ENCODE measurements around the gene PHF2.

PHF2 gene

DNA sequence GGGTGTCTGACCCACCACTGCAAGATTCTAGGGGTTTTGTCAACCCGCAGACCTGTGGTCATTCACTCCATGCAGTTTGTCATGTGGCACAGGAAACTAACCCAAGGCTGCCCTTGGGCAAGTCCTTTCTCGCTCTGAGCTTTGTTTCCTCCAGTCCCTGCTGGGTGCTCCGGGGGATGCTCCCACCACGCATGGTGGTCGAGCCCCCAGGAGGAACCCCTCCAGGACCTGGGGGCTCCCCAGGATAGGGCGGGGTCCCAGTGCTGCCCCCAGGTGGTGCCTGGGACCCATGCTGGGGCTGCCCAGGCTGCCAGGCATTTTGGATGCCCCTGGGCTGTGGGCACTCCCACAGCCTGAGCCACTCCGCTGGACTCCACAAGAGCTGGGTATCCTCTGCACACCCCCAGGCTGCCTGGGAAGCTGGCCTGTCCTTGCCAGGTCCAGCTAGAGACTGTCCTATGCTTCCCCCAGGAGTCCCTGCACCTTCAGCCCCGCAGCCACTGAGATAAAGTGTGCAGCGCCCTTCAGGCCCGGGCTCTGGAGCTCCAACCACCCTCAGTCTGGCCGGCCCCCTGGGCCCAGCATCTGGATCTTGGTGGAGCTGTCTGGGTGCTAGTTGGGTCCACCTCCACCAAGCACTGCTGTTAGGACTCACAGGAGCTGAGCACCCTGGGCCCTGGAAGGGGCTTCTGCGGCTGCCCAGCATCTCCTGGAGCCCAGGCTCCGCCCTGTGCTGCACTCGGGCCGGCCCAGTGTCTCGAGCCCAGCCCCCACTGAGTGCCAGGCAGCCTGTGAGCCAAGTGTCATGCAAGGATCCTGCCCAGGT, 104.3 kb downstream of the PHF2 start:
- no peak overlapping the region for H3K9ac ChIP-seq (ENCODE audit: low read length)
- H3K4me1 ChIP-seq (ENCODE audit: low read length) = no peaks in the 10 kb centered on the region
- H3F3A ChIP-seq (ENCODE audit: insufficient read depth, low read length) = no peaks in the 10 kb centered on the region
- H3K79me2 ChIP-seq (ENCODE audit: low read length) = no peaks in the 10 kb centered on the region
- no peak for TF ChIP-seq EZH2 (optimal IDR thresholded peaks at IDR 0.05; ENCODE audit: low read depth, low read length)
- TF ChIP-seq, protein P1, sequence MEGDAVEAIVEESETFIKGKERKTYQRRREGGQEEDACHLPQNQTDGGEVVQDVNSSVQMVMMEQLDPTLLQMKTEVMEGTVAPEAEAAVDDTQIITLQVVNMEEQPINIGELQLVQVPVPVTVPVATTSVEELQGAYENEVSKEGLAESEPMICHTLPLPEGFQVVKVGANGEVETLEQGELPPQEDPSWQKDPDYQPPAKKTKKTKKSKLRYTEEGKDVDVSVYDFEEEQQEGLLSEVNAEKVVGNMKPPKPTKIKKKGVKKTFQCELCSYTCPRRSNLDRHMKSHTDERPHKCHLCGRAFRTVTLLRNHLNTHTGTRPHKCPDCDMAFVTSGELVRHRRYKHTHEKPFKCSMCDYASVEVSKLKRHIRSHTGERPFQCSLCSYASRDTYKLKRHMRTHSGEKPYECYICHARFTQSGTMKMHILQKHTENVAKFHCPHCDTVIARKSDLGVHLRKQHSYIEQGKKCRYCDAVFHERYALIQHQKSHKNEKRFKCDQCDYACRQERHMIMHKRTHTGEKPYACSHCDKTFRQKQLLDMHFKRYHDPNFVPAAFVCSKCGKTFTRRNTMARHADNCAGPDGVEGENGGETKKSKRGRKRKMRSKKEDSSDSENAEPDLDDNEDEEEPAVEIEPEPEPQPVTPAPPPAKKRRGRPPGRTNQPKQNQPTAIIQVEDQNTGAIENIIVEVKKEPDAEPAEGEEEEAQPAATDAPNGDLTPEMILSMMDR (IDR thresholded peaks at IDR 0.05; ENCODE audit: low read length) = peak; percentile 15
- no peak overlapping the region for H2AFZ ChIP-seq (ENCODE audit: low read length)
- no peaks in the 10 kb centered on the region for H3K9me3 ChIP-seq (replicated peaks; ENCODE audit: insufficient read depth, low read length)
- no peaks in the 10 kb centered on the region for H3K27me3 ChIP-seq (replicated peaks; ENCODE audit: insufficient read depth, low read length)
- no peak for DNase-seq
- H3K9me2 ChIP-seq (replicated peaks; ENCODE audit: insufficient read depth, low read length) = no peaks in the 10 kb centered on the region
- H3K4me3 ChIP-seq (ENCODE audit: low read length) = no peak overlapping the region
- H3K36me3 ChIP-seq (replicated peaks; ENCODE audit: insufficient read depth, low read length) = no peaks in the 10 kb centered on the region
- no peak overlapping the region for H3K4me2 ChIP-seq (ENCODE audit: low read depth, low read length)
- no peaks in the 10 kb centered on the region for H4K20me1 ChIP-seq (ENCODE audit: insufficient read depth, low read length)
- H3K27ac ChIP-seq (ENCODE audit: low read length) = no peak overlapping the region

DNA sequence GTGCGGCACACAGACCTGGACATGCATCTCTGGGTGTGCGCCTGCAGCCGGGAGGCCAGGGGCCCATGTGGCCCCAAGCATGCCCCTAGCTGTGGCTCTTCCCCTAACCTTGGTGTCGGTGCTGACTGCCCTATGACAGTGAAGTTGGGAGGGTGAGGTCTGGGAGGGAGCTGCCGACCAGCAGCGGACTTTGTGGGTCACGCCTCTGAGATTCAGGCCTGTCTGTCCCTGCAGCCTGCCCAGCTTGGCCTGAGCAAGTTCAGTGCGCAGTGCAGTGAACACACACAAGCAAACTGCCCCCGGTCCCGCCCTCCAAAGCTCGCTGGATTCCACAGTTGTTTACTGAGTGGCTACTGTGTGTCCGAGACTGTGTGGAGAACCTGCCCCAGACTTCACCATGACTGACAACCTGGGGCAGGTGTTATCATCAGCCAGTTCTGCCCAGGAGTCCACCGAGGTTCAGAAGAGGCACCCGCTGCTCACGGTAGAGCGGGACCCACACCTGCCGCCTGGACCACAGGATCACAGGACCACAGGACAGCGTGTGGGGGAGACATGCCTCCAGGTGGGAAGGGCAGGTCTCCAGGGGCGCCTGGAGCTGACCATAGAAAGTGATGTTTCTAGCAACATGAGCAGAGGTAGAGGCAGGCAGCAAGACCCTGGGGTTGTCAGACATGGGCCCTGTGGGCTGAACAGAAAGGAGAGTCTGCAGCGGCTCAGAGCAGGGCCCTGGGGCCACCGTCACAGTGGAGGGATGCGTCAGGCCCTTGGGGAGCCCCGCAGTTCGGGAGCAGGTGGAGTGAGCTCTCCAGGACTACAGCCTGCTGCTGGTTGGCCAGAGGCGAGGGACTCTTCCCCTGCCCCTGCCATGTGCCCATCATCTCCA, 105.1 kb downstream of the PHF2 start:
- no peaks in the 10 kb centered on the region for H3K9me3 ChIP-seq (replicated peaks; ENCODE audit: insufficient read depth, low read length)
- TF ChIP-seq EZH2 (optimal IDR thresholded peaks at IDR 0.05; ENCODE audit: low read depth, low read length) (no peak), EZH2phosphoT487 (IDR thresholded peaks at IDR 0.05; ENCODE audit: low read length) (no peak)
- TF ChIP-seq, protein P1 (IDR thresholded peaks at IDR 0.05; ENCODE audit: low read length) = no peak
- H3K36me3 ChIP-seq (replicated peaks; ENCODE audit: insufficient read depth, low read length) = no peaks in the 10 kb centered on the region
- DNase-seq = no peak
- no peaks in the 10 kb centered on the region for H3K27me3 ChIP-seq (replicated peaks; ENCODE audit: insufficient read depth, low read length)
- H3K4me3 ChIP-seq (ENCODE audit: low read length) = no peak overlapping the region
- no peaks in the 10 kb centered on the region for H3K4me1 ChIP-seq (ENCODE audit: low read length)
- no peak overlapping the region for H3K9ac ChIP-seq (ENCODE audit: low read length)
- H3K4me2 ChIP-seq (ENCODE audit: low read depth, low read length) = no peak overlapping the region
- H3K27ac ChIP-seq (ENCODE audit: low read length) = no peak overlapping the region
- no peaks in the 10 kb centered on the region for H3F3A ChIP-seq (ENCODE audit: insufficient read depth, low read length)
- H3K9me2 ChIP-seq (replicated peaks; ENCODE audit: insufficient read depth, low read length) = no peaks in the 10 kb centered on the region
- 0 out of 2 replicates have a peak overlapping the region, but pooled peaks have one; percentile 5 for H2AFZ ChIP-seq (ENCODE audit: low read length)
- no peaks in the 10 kb centered on the region for H4K20me1 ChIP-seq (ENCODE audit: insufficient read depth, low read length)
- no peaks in the 10 kb centered on the region for H3K79me2 ChIP-seq (ENCODE audit: low read length)

DNA sequence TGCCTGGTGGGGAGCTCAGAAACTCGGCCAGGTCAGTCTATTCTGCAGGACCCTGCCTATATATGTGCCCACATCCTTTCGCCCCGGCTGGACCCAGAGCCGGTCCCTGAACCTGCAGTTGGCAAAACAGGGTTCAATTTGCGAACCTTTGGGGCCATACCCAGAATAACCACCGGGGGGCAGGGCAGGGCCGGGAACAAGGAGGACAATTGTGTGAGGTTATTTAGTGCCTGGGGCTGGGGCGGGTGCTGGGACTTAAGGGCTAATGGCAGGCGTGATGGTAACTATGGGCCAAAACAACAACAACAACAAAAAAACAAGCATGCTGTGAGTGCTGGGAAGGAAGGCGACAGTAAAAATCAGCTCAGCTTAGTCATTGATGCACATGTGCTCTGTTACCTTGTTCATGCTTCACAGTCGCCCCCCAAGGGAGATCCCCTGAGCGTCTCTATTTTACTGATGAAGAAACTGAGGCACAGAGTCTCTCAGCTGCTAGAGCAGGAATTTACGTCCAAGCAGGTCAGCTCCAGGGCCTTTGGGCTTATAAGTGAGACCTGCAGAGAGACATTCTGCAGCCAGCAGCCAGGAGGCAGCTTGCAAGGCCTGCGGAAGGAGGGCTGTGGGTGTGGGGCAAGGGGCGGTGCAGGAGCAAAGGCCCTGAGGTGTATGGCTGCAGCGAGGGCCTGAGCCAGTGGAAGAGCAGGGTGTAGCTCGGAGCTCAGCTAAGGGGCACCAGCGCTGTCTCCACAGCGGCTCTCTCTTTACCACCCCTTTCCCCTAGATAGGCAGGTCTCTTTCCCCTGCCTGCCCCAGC, 106.0 kb downstream of the PHF2 start:
- TF ChIP-seq EZH2 (optimal IDR thresholded peaks at IDR 0.05; ENCODE audit: low read depth, low read length) (no peak), EZH2phosphoT487 (IDR thresholded peaks at IDR 0.05; ENCODE audit: low read length) (no peak)
- TF ChIP-seq, protein P1 (IDR thresholded peaks at IDR 0.05; ENCODE audit: low read length) = peak; percentile 84
- no peaks in the 10 kb centered on the region for H3K27me3 ChIP-seq (replicated peaks; ENCODE audit: insufficient read depth, low read length)
- H3K36me3 ChIP-seq (replicated peaks; ENCODE audit: insufficient read depth, low read length) = no peaks in the 10 kb centered on the region
- no peak overlapping the region for H3K4me3 ChIP-seq (ENCODE audit: low read length)
- no peaks in the 10 kb centered on the region for H3K9me2 ChIP-seq (replicated peaks; ENCODE audit: insufficient read depth, low read length)
- H3K9me3 ChIP-seq (replicated peaks; ENCODE audit: insufficient read depth, low read length) = no peaks in the 10 kb centered on the region
- no peak overlapping the region for H3K4me2 ChIP-seq (ENCODE audit: low read depth, low read length)
- H3K9ac ChIP-seq (ENCODE audit: low read length) = no peak overlapping the region
- H2AFZ ChIP-seq (ENCODE audit: low read length) = no peak overlapping the region
- H4K20me1 ChIP-seq (ENCODE audit: insufficient read depth, low read length) = no peaks in the 10 kb centered on the region
- H3K4me1 ChIP-seq (ENCODE audit: low read length) = no peaks in the 10 kb centered on the region
- peak; percentile 49 for DNase-seq
- no peaks in the 10 kb centered on the region for H3F3A ChIP-seq (ENCODE audit: insufficient read depth, low read length)
- H3K27ac ChIP-seq (ENCODE audit: low read length) = no peak overlapping the region
- H3K79me2 ChIP-seq (ENCODE audit: low read length) = no peaks in the 10 kb centered on the region
